GM21576 (cell line): Measurements from ENCODE around the gene C2orf69.

Experiments
- ATAC-seq: cut with Tn5 transposase; IDR thresholded peaks from one replicate; pipeline ENCODE4 v1.9.1; 2021; ENCODE audit warnings: mild to moderate bottlenecking, moderate library complexity; ENCODE audit not compliant: unreplicated experiment

The C2orf69 gene

GRCh38 chr2:199914372-199914958, 3.4 kb downstream of the C2orf69 start:
- no peak for ATAC-seq

- ATAC-seq: no peak
Measured at GRCh38 chr2:199916980-199917379, 5.9 kb downstream of the C2orf69 start.

GRCh38 chr2:199922856-199923255, 11.8 kb downstream of the C2orf69 start:
- no peak for ATAC-seq

- no peak for ATAC-seq
Measured at GRCh38 chr2:199923924-199924323, 12.8 kb downstream of the C2orf69 start.

- ATAC-seq: no peak
Measured at GRCh38 chr2:199926806-199927205, 15.7 kb downstream of the C2orf69 start.

GRCh38 chr2:199928226-199928625, 17.1 kb downstream of the C2orf69 start:
- ATAC-seq: no peak

GRCh38 chr2:199928626-199929025, 17.5 kb downstream of the C2orf69 start:
- ATAC-seq: no peak

GRCh38 chr2:199929262-199929661, 18.2 kb downstream of the C2orf69 start:
- no peak for ATAC-seq

GRCh38 chr2:199932312-199932855, 21.3 kb downstream of the C2orf69 start:
- no peak for ATAC-seq

GRCh38 chr2:199933466-199933865, 22.4 kb downstream of the C2orf69 start:
- no peak for ATAC-seq

- ATAC-seq: no peak
Measured at GRCh38 chr2:199936554-199936953, 25.5 kb downstream of the C2orf69 start.

- no peak for ATAC-seq
Measured at GRCh38 chr2:199940373-199940772, 29.3 kb downstream of the C2orf69 start.

GRCh38 chr2:199943373-199943772, 32.3 kb downstream of the C2orf69 start:
- no peak for ATAC-seq

GRCh38 chr2:199946196-199946595, 35.1 kb downstream of the C2orf69 start:
- no peak for ATAC-seq

GRCh38 chr2:199946836-199947235, 35.7 kb downstream of the C2orf69 start:
- ATAC-seq: no peak

- ATAC-seq: no peak
Measured at GRCh38 chr2:199950396-199950795, 39.3 kb downstream of the C2orf69 start.

- no peak for ATAC-seq
Measured at GRCh38 chr2:199951023-199951422, 39.9 kb downstream of the C2orf69 start.

- ATAC-seq: peak; percentile 36
Measured at GRCh38 chr2:199955007-199955338, 43.9 kb downstream of the C2orf69 start.

GRCh38 chr2:199955339-199956061, 44.4 kb downstream of the C2orf69 start, which contains the start of the genes MAIP1 and TYW5:
TSS of gene MAIP1 (plus strand) at chr2:199955582. CDS start at chr2:199955799, 217 bp downstream.
TSS of gene TYW5 (minus strand) at chr2:199955491. CDS start at chr2:199955470, 21 bp downstream.
- ATAC-seq: peak; percentile 83

GRCh38 chr2:199956062-199956380, 44.9 kb downstream of the C2orf69 start:
- no peak for ATAC-seq

- no peak for ATAC-seq
Measured at GRCh38 chr2:199958014-199958413, 46.9 kb downstream of the C2orf69 start.

GRCh38 chr2:199962203-199962602, 51.1 kb downstream of the C2orf69 start:
- ATAC-seq: no peak
